Measurements from ENCODE around the gene C16orf96. TPM values are rescaled to one million over a fixed set of nuclear protein-coding genes. Genes with fewer than 3 reads are reported as not detected.
"Not testable (repeated sequence)": the region's sequence is repeated elsewhere in the genome, so short reads cannot be mapped to it uniquely, and the experiment has no call there.

The C16orf96 gene
- total RNA-seq, 1 donor from 2014 or later = 0.11 TPM

DNA sequence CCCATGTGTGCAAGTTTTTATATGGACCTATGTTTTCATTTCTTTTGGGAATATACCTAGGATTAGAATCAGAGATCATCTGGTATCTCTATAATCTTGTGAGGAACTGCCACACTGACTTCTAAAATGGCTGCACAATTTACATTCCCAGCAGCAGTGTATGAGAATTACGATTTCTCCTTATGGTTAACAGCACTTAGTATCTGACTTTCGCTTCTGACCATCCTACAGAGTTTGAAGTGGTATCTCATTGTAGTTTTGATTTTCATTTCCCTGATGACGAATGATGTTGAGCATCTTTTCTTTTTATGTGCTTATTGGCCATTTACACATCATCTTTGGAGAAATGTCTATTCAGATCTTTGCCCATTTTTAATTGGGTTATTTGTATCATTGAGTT is 10.0 kb downstream of the C16orf96 start:
- DNase-seq (ENCODE audit: low spot score) = no peak
- Histone ChIP-seq H3K9ac (no peak overlapping the region), H3K4me1 (peaks cover 17% of the 10 kb centered on the region), H3K36me3 (no peaks in the 10 kb centered on the region), H3K79me2 (ENCODE audit: low read depth) (no peaks in the 10 kb centered on the region), H3K4me3 (no peak overlapping the region), H3K4me2 (no peak overlapping the region), H3F3A (ENCODE audit: low read depth) (peaks cover 21% of the 10 kb centered on the region), H3K27me3 (no peaks in the 10 kb centered on the region), H3K9me3 (ENCODE audit: low read depth) (no peaks in the 10 kb centered on the region), H4K20me1 (ENCODE audit: low read depth) (no peaks in the 10 kb centered on the region), H3K27ac (no peak overlapping the region), H2AFZ (replicated peaks) (no peak overlapping the region)
- peaks cover 22% of the 10 kb centered on the region for H3K4me1 Mint-ChIP-seq
- H3K9me3 Mint-ChIP-seq = no peaks in the 10 kb centered on the region
- H3K27ac Mint-ChIP-seq = no peak overlapping the region
- H3K36me3 Mint-ChIP-seq = no peaks in the 10 kb centered on the region
- H3K27me3 Mint-ChIP-seq (ENCODE audit: insufficient read depth, low read depth) = peaks cover 4% of the 10 kb centered on the region
- no peak overlapping the region for H3K4me3 Mint-ChIP-seq
- TF ChIP-seq, protein P1, sequence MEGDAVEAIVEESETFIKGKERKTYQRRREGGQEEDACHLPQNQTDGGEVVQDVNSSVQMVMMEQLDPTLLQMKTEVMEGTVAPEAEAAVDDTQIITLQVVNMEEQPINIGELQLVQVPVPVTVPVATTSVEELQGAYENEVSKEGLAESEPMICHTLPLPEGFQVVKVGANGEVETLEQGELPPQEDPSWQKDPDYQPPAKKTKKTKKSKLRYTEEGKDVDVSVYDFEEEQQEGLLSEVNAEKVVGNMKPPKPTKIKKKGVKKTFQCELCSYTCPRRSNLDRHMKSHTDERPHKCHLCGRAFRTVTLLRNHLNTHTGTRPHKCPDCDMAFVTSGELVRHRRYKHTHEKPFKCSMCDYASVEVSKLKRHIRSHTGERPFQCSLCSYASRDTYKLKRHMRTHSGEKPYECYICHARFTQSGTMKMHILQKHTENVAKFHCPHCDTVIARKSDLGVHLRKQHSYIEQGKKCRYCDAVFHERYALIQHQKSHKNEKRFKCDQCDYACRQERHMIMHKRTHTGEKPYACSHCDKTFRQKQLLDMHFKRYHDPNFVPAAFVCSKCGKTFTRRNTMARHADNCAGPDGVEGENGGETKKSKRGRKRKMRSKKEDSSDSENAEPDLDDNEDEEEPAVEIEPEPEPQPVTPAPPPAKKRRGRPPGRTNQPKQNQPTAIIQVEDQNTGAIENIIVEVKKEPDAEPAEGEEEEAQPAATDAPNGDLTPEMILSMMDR (IDR thresholded peaks at IDR 0.05) = no peak
- TF ChIP-seq EZH2phosphoT487 (IDR thresholded peaks at IDR 0.05) (no peak), EZH2 (IDR thresholded peaks at IDR 0.05) (no peak)

DNA sequence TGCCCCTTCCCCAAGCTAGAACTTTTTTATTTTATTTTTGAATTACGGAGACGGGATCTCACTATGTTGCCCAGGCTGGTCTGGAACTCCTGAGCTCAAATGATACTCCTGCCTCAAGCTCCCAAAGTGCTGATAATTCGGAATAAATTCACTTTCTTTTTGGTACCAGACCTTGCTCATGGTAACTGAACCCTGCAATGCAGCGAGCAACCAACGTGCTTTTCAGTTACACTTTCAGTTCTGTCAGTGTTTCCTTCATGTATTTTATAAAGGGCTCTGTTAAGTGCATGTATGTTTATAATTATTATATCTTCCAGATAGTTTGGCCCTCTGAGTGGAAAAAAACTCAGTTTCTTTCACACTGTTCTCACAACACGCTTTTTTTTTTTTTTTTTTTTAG is 13.9 kb downstream of the C16orf96 start:
- no peaks in the 10 kb centered on the region for H3K27me3 ChIP-seq
- H3K27me3 Mint-ChIP-seq (ENCODE audit: insufficient read depth, low read depth) = no peaks in the 10 kb centered on the region

DNA sequence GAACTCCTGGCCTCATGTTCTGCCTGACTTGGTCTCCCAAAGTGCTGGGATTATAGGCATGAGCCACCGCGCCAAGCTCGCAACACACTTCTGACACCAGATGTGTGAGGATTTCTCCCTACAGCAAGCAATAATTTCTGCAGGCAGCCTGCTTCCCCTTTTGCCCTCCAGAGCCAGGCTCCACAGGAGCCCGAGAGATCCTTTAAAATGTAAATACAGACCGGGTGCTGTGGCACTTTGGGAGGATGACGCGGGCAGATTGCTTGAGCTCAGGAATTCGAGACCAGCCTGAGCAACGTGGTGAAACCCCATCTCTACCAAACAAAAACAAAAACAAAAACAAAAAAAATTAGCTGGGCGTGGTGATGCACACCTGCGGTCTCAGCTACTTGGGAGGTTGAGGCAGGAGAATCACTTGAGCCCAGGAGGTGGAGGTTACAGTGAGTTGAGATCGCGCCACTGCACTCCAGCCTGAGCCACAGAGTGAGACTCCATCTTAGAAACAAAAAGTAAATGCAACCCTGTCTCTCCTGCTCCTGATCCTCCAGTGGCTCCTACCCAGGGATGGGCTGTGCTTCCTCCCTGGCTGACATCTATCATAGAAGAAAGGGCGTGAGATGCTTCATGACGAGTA is 14.7 kb downstream of the C16orf96 start:
- no peaks in the 10 kb centered on the region for H3K36me3 Mint-ChIP-seq
- H3K27ac Mint-ChIP-seq = peak overlapping the region; percentile 50
- H3K9ac ChIP-seq = no peak overlapping the region
- TF ChIP-seq EZH2phosphoT487 (IDR thresholded peaks at IDR 0.05) = no peak
- no peaks in the 10 kb centered on the region for H3K9me3 ChIP-seq (ENCODE audit: low read depth)
- peaks cover 17% of the 10 kb centered on the region for H3K4me1 Mint-ChIP-seq
- peaks cover 17% of the 10 kb centered on the region for H3F3A ChIP-seq (ENCODE audit: low read depth)
- peak; percentile 45 for DNase-seq (ENCODE audit: low spot score)
- no peaks in the 10 kb centered on the region for H3K27me3 ChIP-seq
- no peaks in the 10 kb centered on the region for H3K9me3 Mint-ChIP-seq
- H3K4me3 Mint-ChIP-seq = no peak overlapping the region
- H3K4me1 ChIP-seq = peaks cover 7% of the 10 kb centered on the region
- H3K79me2 ChIP-seq (ENCODE audit: low read depth) = no peaks in the 10 kb centered on the region
- H3K27me3 Mint-ChIP-seq (ENCODE audit: insufficient read depth, low read depth) = no peaks in the 10 kb centered on the region
- H4K20me1 ChIP-seq (ENCODE audit: low read depth) = no peaks in the 10 kb centered on the region
- H3K4me3 ChIP-seq = no peak overlapping the region
- peak overlapping the region; percentile 73 for H2AFZ ChIP-seq (replicated peaks)
- H3K4me2 ChIP-seq = peak overlapping the region; percentile 34
- no peak overlapping the region for H3K27ac ChIP-seq
- H3K36me3 ChIP-seq = no peaks in the 10 kb centered on the region

More for the DNA sequence above, 13.9 kb downstream of the C16orf96 start:
- Histone ChIP-seq H3K4me1 (peaks cover 7% of the 10 kb centered on the region), H3K79me2 (ENCODE audit: low read depth) (no peaks in the 10 kb centered on the region), H3K4me2 (no peak overlapping the region), H3K9me3 (ENCODE audit: low read depth) (no peaks in the 10 kb centered on the region), H2AFZ (replicated peaks) (peak overlapping the region; percentile 73), H3F3A (ENCODE audit: low read depth) (peaks cover 17% of the 10 kb centered on the region), H3K27ac (no peak overlapping the region), H4K20me1 (ENCODE audit: low read depth) (no peaks in the 10 kb centered on the region), H3K36me3 (no peaks in the 10 kb centered on the region), H3K9ac (no peak overlapping the region), H3K4me3 (no peak overlapping the region)
- Mint-ChIP-seq H3K4me3 (no peak overlapping the region), H3K4me1 (peaks cover 17% of the 10 kb centered on the region), H3K27ac (peak overlapping the region; percentile 50), H3K36me3 (no peaks in the 10 kb centered on the region), H3K9me3 (no peaks in the 10 kb centered on the region)
- DNase-seq (ENCODE audit: low spot score) = no peak
- TF ChIP-seq, protein P1 (IDR thresholded peaks at IDR 0.05) = no peak
- no peak for TF ChIP-seq EZH2phosphoT487 (IDR thresholded peaks at IDR 0.05)
- TF ChIP-seq EZH2 (IDR thresholded peaks at IDR 0.05) = no peak

- Histone ChIP-seq H3K4me3 (no peak overlapping the region), H3K36me3 (no peaks in the 10 kb centered on the region), H4K20me1 (ENCODE audit: low read depth) (no peaks in the 10 kb centered on the region), H3K9ac (no peak overlapping the region), H3K4me1 (peaks cover 7% of the 10 kb centered on the region), H3K27ac (no peak overlapping the region), H3K4me2 (no peak overlapping the region), H2AFZ (replicated peaks) (no peak overlapping the region), H3F3A (ENCODE audit: low read depth) (peaks cover 17% of the 10 kb centered on the region), H3K27me3 (no peaks in the 10 kb centered on the region), H3K9me3 (ENCODE audit: low read depth) (no peaks in the 10 kb centered on the region), H3K79me2 (ENCODE audit: low read depth) (no peaks in the 10 kb centered on the region)
- TF ChIP-seq EZH2phosphoT487 (IDR thresholded peaks at IDR 0.05) (no peak), EZH2 (IDR thresholded peaks at IDR 0.05) (no peak)
- TF ChIP-seq, protein P1 (IDR thresholded peaks at IDR 0.05) = no peak
- DNase-seq (ENCODE audit: low spot score) = no peak
- peak overlapping the region; percentile 9 for H3K27ac Mint-ChIP-seq
- no peak overlapping the region for H3K4me3 Mint-ChIP-seq
- H3K36me3 Mint-ChIP-seq = no peaks in the 10 kb centered on the region
- H3K9me3 Mint-ChIP-seq = no peaks in the 10 kb centered on the region
- peaks cover 17% of the 10 kb centered on the region for H3K4me1 Mint-ChIP-seq
- H3K27me3 Mint-ChIP-seq (ENCODE audit: insufficient read depth, low read depth) = peaks cover 2% of the 10 kb centered on the region
Observed at GRCh38 chr16:4572715-4573114, 16.6 kb downstream of the C16orf96 start.

DNA sequence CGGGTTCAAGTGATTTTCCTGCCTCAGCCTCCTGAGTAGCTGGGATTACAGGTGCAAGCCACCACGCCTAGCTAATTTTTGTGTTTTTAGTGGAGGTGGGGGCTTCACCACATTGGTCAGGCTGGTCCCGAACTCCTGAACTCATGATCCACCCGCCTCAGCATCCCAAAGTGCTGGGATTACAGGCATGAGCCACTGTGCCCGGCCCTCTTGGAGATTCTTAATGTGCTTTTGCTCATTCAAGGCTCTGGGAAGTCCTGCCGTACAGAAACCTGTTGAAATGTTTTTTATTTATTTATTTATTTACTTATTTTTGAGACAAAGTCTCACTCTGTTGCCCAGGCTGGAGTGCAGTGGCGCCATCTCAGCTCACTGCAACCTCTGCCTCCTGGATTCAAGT is 17.8 kb downstream of the C16orf96 start:
- H3K4me1 ChIP-seq; H3K9me3 Mint-ChIP-seq; H4K20me1 ChIP-seq (ENCODE audit: low read depth); H3K27me3 ChIP-seq; H3K27me3 Mint-ChIP-seq (ENCODE audit: insufficient read depth, low read depth); H3K4me3 ChIP-seq; H3K79me2 ChIP-seq (ENCODE audit: low read depth); H3K27ac Mint-ChIP-seq; DNase-seq (ENCODE audit: low spot score); H3K27ac ChIP-seq; H3K9ac ChIP-seq; H3K4me2 ChIP-seq; H3K4me3 Mint-ChIP-seq; H2AFZ ChIP-seq (replicated peaks); H3K36me3 Mint-ChIP-seq; H3K9me3 ChIP-seq (ENCODE audit: low read depth); H3K36me3 ChIP-seq: not testable (repeated sequence)
- H3F3A ChIP-seq (ENCODE audit: low read depth) = peaks cover 17% of the 10 kb centered on the region
- H3K4me1 Mint-ChIP-seq = peaks cover 17% of the 10 kb centered on the region
